ENCODE data around the gene CRIM1.

GRCh38 chr2:36478332-36478738 lies 122.8 kb downstream of the CRIM1 start:
- TF ChIP-seq CTCF (IDR thresholded peaks at IDR 0.05; ENCODE audit: low read length) (no peak), EZH2 (optimal IDR thresholded peaks at IDR 0.05; ENCODE audit: low read depth, low read length) (no peak), EZH2phosphoT487 (IDR thresholded peaks at IDR 0.05; ENCODE audit: low read length) (no peak)
